PFSK-1 (cell line): Measurements from ENCODE around the gene PPFIBP2.

Experiments used
- SIN3A ChIP-seq: IDR thresholded peaks from 2 replicates; pipeline ENCODE4 v1.6.1; 2012; ENCODE audit warnings: mild to moderate bottlenecking, low read length, moderate library complexity, borderline replicate concordance; ENCODE audit not compliant: insufficient read depth
- TAF1 ChIP-seq: IDR thresholded peaks from 2 replicates; pipeline ENCODE4 v1.6.1; 2012; ENCODE audit warnings: low read length, control low read depth, borderline replicate concordance; ENCODE audit not compliant: insufficient read depth
- TF ChIP-seq, protein P1 (sequence below), 2 experiments: IDR thresholded peaks; 2 replicates each; pipeline versions ENCODE4 v1.6.1 to v1.8.0; 2011 to 2012; ENCODE audit warnings: low read depth in 2 of 2, low read length in 2 of 2, control low read depth in 1 of 2, inconsistent platforms in 1 of 2, mild to moderate bottlenecking in 1 of 2, moderate library complexity in 1 of 2; ENCODE audit not compliant: insufficient read depth in 1 of 2

DNA sequence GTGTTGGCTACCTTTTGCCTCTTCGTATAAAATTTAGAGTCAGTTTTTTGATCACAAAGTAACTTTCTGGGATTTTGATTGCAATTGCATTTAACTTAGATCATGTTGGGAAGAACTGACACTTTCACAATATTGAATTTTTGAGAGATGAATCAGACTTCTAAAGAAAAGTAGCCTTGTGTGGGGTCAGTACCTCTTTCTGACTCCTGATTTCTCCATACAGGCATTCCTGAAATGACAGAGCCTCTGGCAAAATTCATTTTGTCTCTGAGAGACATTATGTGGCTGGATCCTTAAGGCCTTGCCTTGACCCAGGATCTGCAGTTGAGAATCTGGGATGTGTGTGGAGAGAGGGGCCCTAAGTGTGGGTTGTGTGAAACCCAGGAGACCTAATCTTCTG lies 37.8 kb downstream of the PPFIBP2 start:
- no peak for TF ChIP-seq SIN3A
- TF ChIP-seq TAF1 = no peak
- TF ChIP-seq, protein P1, sequence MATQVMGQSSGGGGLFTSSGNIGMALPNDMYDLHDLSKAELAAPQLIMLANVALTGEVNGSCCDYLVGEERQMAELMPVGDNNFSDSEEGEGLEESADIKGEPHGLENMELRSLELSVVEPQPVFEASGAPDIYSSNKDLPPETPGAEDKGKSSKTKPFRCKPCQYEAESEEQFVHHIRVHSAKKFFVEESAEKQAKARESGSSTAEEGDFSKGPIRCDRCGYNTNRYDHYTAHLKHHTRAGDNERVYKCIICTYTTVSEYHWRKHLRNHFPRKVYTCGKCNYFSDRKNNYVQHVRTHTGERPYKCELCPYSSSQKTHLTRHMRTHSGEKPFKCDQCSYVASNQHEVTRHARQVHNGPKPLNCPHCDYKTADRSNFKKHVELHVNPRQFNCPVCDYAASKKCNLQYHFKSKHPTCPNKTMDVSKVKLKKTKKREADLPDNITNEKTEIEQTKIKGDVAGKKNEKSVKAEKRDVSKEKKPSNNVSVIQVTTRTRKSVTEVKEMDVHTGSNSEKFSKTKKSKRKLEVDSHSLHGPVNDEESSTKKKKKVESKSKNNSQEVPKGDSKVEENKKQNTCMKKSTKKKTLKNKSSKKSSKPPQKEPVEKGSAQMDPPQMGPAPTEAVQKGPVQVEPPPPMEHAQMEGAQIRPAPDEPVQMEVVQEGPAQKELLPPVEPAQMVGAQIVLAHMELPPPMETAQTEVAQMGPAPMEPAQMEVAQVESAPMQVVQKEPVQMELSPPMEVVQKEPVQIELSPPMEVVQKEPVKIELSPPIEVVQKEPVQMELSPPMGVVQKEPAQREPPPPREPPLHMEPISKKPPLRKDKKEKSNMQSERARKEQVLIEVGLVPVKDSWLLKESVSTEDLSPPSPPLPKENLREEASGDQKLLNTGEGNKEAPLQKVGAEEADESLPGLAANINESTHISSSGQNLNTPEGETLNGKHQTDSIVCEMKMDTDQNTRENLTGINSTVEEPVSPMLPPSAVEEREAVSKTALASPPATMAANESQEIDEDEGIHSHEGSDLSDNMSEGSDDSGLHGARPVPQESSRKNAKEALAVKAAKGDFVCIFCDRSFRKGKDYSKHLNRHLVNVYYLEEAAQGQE (IDR thresholded peaks at IDR 0.05; ENCODE audit: insufficient read depth in 1 of 2, low read depth in 2 of 2, low read length in 2 of 2) = no peak
